Nephron (organoid): ENCODE data around the gene UTP25.
"Not testable (repeated sequence)": the region's sequence is repeated elsewhere in the genome, so short reads cannot be mapped to it uniquely, and the experiment has no call there.

Experiments used
- H3K27ac Mint-ChIP-seq, 3 experiments: 2 replicates each; pipeline ENCODE4 v1.8.0; 2020; ENCODE audit warnings: mixed read lengths in 3 of 3, mild to moderate bottlenecking in 2 of 3, moderate library complexity in 1 of 3
- H3K27me3 Mint-ChIP-seq: 2 replicates; pipeline ENCODE4 v1.8.0; 2021; ENCODE audit warnings: low read depth, mild to moderate bottlenecking, moderate library complexity, mixed read lengths
- H3K36me3 Mint-ChIP-seq: 2 replicates; pipeline ENCODE4 v1.8.0; 2020; ENCODE audit warnings: low read depth, mixed read lengths
- H3K4me1 Mint-ChIP-seq: 2 replicates; pipeline ENCODE4 v1.8.0; 2020; ENCODE audit warnings: mixed read lengths
- H3K4me3 Mint-ChIP-seq, 3 experiments: 2 replicates each; pipeline ENCODE4 v1.8.0; 2020; ENCODE audit warnings: mild to moderate bottlenecking in 3 of 3, mixed read lengths in 3 of 3, moderate library complexity in 2 of 3
- H3K9me3 Mint-ChIP-seq: 2 replicates; pipeline ENCODE4 v1.8.0; 2020; ENCODE audit warnings: mixed read lengths
- CTCF ChIP-seq, 3 experiments: fragments of 200-600 bp; sonication (generic); IDR thresholded peaks; one replicate each; pipeline ENCODE4 v1.5.0; 2021; ENCODE audit warnings: antibody characterized with exemption in 3 of 3; ENCODE audit not compliant: unreplicated experiment in 3 of 3

Gene UTP25

GRCh38 chr1:209893751-209894150 lies 66.0 kb downstream of the UTP25 start:
- Mint-ChIP-seq H3K36me3 (no peaks in the 10 kb centered on the region), H3K4me3 (no peak overlapping the region), H3K27me3 (peaks cover 20% of the 10 kb centered on the region), H3K9me3 (no peaks in the 10 kb centered on the region), H3K4me1 (no peaks in the 10 kb centered on the region), H3K27ac (no peak overlapping the region)
- TF ChIP-seq CTCF (IDR thresholded peaks at IDR 0.05; ENCODE audit: unreplicated experiment in 3 of 3): no peak

- H3K4me1 Mint-ChIP-seq: no peaks in the 10 kb centered on the region
- no peak overlapping the region for H3K4me3 Mint-ChIP-seq
- TF ChIP-seq CTCF (IDR thresholded peaks at IDR 0.05; ENCODE audit: unreplicated experiment in 3 of 3): no peak
- H3K27ac Mint-ChIP-seq: no peak overlapping the region
- no peaks in the 10 kb centered on the region for H3K9me3 Mint-ChIP-seq
- H3K27me3 Mint-ChIP-seq: peaks cover 24% of the 10 kb centered on the region
- H3K36me3 Mint-ChIP-seq: no peaks in the 10 kb centered on the region
Observed at GRCh38 chr1:209895709-209896108, 67.9 kb downstream of the UTP25 start.

- Mint-ChIP-seq H3K4me3 (peak overlapping the region in 1 of 3 experiments; percentile 2), H3K27me3 (peaks cover 24% of the 10 kb centered on the region), H3K4me1 (no peaks in the 10 kb centered on the region), H3K9me3 (no peaks in the 10 kb centered on the region), H3K36me3 (no peaks in the 10 kb centered on the region), H3K27ac (no peak overlapping the region)
- no peak for TF ChIP-seq CTCF (IDR thresholded peaks at IDR 0.05; ENCODE audit: unreplicated experiment in 3 of 3)
Observed at GRCh38 chr1:209896346-209896745, 68.6 kb downstream of the UTP25 start.

GRCh38 chr1:209898271-209898670 lies 70.5 kb downstream of the UTP25 start:
- H3K27ac Mint-ChIP-seq, H3K4me3 Mint-ChIP-seq: not testable (repeated sequence)

GRCh38 chr1:209898851-209899250 lies 71.1 kb downstream of the UTP25 start:
- peaks cover 19% of the 10 kb centered on the region for H3K27me3 Mint-ChIP-seq
- not testable (repeated sequence) for H3K9me3 Mint-ChIP-seq, H3K27ac Mint-ChIP-seq, H3K4me1 Mint-ChIP-seq, H3K4me3 Mint-ChIP-seq, H3K36me3 Mint-ChIP-seq

More at GRCh38 chr1:209898271-209898670, 70.5 kb downstream of the UTP25 start:
- H3K4me1 Mint-ChIP-seq, H3K9me3 Mint-ChIP-seq, H3K36me3 Mint-ChIP-seq: not testable (repeated sequence)
- peaks cover 24% of the 10 kb centered on the region for H3K27me3 Mint-ChIP-seq

GRCh38 chr1:209899948-209900347 lies 72.2 kb downstream of the UTP25 start:
- no peak overlapping the region for H3K27ac Mint-ChIP-seq
- TF ChIP-seq CTCF (IDR thresholded peaks at IDR 0.05; ENCODE audit: unreplicated experiment in 3 of 3): no peak
- H3K36me3 Mint-ChIP-seq: no peaks in the 10 kb centered on the region
- H3K4me1 Mint-ChIP-seq: no peaks in the 10 kb centered on the region
- peaks cover 14% of the 10 kb centered on the region for H3K27me3 Mint-ChIP-seq
- H3K9me3 Mint-ChIP-seq: no peaks in the 10 kb centered on the region
- no peak overlapping the region for H3K4me3 Mint-ChIP-seq

GRCh38 chr1:209900734-209901133 lies 73.0 kb downstream of the UTP25 start:
- Mint-ChIP-seq H3K4me3 (no peak overlapping the region), H3K9me3 (no peaks in the 10 kb centered on the region), H3K4me1 (no peaks in the 10 kb centered on the region), H3K27ac (no peak overlapping the region), H3K27me3 (peaks cover 12% of the 10 kb centered on the region), H3K36me3 (no peaks in the 10 kb centered on the region)
- no peak for TF ChIP-seq CTCF (IDR thresholded peaks at IDR 0.05; ENCODE audit: unreplicated experiment in 3 of 3)
